Stimulated activated CD8-positive, alpha-beta memory T cell treated with anti-CD3 and anti-CD28 coated beads, Interleukin-4, amount 100 ng/mL, for 24 hours (primary cell): ENCODE data around the gene SVIL.
"Not testable (repeated sequence)": the region's sequence is repeated elsewhere in the genome, so short reads cannot be mapped to it uniquely, and the experiment has no call there.

Experiments used
- DNase-seq: peaks from one replicate; pipeline ENCODE4 v3.0.0-alpha.2; 2020; ENCODE audit warnings: low read depth

Gene SVIL

DNA sequence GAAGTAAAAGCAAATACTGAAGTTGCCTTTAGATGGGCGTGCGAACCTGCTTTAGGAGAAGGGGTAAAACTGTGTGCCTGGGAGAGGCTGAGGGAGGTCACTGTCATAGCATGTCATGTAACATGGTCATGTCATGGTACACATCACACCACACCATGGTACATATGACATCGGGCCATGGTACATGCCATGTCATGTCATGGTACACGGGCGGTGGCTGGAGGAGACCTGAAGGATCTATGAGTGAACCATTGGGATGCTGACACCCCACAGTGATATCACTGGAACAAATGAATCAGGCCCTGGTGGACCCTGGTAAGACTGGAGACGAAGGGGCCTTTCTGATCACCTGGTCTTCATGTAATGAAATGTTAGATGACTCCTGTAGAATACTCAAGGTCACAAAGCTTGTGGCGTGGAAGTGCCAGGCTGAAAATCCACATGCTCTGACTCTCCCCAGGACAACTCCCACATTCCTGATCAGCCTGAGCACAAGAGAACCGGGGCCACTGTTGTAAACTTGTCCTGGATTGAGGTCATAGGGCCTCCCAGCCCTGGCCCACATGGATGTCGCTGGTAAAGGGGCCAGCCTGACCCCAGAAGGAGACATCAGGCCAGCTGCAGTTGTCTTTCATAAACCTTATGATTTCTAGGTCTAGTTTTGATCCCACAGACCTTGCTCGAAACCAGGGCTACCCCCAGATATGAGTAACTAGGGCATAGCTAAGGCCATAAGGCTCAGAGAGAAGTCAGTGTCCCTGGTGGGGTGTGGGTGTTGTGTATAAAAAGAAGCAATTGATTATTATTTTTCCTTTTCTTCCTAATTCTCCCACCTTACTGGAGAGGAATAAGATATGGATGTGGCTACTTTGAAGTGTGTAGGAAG, 60.3 kb downstream of the SVIL start:
- DNase-seq: not testable (repeated sequence)

DNA sequence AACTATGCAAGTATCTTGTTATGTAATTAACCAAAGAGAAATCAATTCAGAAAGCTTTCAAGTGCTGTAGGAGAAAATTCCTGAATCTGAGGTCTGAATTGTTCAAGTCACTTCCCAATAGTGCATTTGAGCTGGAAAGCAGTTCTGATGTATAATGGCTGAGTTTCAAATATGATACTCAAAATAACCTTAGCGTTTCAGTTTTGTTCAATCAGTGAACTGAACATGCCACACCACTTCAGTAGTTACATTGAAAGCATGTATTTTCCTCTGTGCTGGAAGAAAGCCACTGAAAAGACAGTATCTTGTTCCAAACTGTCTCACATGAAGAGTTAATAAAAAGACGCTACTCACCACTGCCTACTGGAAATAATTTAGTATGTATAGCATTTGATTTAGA, 64.5 kb downstream of the SVIL start:
- DNase-seq: not testable (repeated sequence)

DNA sequence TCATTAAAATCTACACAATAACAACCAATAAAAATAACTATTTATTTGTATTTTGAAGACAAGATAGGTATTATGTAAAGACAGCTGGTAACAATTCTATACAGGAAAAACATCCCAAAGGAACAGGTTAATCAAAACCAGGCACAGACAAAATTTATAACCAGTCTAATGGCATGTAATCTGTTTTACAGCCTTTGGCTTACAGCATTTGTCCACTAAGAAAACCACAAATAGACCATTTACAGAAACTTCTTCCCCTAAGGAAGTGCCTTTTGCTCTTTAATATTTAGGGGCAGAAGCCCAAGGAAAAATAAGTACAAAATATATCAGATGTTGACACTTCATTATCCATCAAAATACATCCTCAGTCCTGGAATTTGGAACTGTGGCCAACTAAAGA, 65.0 kb downstream of the SVIL start:
- DNase-seq: no peak

DNA sequence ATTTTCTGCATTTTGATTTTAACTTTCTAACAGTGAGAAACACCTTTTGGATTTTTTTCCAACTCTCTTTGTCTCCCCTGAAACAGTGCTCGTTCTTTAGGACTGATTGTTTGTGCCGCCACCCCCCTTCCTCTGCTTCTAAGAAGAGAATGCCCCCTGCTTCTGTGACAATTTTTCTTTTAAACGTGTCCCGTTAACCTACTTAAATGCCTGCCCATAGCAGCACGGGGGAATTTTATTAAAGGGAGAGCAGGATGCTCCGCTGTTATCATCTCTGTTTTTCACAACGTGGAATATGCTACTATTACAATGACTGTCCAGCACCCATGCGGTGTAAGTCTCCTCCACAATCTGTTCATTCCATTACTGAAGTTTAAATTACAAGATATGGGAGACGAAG, 67.8 kb downstream of the SVIL start:
- no peak for DNase-seq

DNA sequence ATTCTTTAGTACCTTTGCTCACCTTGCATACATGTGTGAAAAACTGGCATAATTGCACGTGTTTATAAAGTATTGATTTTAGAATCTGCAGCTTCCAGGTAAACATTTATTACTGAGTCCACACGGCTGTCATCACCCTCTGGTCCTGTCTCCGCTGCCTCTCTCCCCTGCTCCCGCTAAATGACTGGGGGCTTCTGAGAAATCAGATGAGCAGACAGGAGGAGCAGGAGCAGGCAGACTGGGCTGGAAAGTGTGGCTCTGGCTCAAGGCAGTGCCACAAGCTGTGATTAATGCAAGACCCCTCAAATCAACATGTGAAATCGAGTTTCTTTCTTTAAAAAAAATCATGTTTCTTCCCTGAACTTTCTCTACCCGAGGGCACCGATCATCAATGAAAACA, 68.6 kb downstream of the SVIL start:
- DNase-seq: not testable (repeated sequence)

DNA sequence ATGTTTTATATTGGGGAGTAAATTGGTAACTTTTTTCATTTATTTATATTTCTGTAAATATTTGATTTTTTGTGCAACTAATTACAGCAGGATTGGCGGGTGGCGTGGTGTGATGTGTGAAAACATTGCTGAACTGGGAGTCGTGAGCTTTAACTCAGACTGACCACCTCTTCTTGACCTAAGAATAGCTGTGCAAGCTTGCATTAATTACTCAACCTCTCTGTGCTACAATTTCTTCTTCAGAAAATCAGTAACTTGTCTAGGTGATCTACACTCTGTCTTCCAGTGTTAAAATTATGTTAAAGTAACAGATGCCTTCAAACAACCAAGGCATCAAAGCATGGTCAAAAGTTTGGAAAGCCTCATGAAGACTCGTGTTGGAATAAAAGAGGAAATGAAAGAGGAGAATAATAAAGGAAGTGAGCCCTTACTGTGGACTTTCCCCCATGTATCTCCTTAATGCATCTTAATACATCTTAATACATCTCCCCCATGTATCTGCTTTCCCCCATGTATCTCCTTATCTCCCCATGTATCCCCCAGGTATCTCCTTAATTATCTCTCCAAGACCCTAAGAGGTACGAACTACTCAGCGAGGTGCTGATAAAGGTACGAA, 71.2 kb downstream of the SVIL start:
- DNase-seq: no peak

DNA sequence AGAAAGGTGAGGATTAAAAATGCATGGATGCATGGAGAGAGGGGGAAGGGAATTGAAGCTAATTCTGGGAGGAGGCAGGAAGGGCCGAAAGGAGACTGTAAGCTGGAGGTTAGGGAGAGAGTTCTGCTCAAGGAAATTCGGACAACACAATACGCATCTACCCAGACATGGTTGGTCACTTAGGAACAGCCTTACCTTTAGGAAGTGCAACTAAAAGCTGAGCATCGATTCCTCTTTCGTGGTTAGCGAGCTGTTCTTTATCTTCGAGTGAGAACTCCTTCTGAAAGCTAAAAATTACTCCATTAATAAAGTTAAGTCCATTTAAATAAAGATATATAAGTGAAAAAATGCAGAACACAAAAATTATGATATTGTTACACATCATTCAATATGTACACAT, 71.8 kb downstream of the SVIL start:
- DNase-seq: not testable (repeated sequence)

DNA sequence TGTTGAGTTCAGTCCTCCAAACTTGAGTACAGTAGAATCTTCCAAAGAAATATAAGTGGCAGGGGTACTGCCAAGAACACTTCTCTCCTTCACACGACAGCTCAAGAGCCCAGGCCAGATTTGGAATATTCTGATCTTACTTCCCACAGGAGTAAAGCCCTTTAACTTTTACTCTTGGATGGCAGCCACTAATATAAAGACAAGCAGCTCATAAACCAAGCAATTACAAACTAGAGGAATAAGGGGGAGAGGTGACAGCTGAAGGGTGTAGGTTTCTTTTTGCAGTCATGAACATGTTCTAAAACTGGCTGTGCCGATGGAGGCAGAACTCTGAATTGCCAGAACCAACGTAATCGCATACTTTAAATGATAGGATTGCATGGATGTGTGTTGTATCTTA, 74.8 kb downstream of the SVIL start:
- DNase-seq: no peak

DNA sequence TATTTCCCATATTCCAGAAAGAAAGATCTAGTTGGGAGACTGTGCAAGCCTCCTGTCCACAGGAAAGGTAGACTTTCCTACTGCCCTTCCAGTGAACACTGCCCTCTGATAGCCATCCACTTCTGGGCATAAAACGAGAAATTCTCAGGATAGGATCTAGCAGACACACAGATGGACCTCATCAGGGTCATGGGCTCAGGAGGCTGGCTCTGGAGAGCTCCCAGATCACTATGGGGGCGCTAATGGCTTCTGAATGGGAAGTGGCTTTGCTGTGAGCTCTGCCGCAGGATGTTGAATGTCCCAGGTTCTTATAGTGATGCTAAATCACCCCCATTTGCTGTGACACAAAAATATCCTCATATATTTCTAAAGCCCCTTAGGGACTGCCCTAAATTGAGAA, 77.1 kb downstream of the SVIL start:
- no peak for DNase-seq

DNA sequence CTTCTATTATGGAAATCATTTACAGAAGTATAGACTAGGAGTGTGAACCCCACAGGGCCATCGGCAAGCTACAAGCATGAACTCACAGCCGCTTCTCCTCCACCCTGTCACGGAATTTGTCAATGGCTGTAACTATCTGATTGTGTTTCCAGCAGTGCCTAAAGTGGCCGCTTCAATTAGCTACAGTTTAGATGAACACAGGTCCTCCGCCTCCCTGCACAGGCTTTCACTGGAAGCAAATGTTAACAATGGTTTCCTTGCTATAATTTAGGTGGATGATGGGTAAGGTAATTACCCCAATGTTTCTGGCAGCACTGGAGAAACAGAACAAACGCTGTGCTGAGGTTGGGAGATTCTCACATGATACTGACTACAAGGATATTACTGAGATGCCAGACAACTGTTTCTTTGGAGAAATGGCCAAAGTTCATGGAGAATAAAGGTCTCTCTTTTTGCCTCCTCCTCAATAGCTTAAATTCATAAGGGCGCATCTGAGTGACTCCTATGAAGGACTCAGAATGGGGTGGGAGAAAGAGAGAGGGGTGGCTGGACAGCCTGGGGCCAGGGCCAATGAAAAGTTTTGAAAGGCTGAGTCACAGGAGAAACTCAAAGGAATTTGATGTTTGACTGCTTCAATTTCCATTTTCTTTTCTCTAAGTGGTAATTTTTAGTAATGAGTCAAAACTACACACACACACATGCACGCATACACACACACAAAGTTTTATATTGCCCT, 78.9 kb downstream of the SVIL start:
- no peak for DNase-seq

DNA sequence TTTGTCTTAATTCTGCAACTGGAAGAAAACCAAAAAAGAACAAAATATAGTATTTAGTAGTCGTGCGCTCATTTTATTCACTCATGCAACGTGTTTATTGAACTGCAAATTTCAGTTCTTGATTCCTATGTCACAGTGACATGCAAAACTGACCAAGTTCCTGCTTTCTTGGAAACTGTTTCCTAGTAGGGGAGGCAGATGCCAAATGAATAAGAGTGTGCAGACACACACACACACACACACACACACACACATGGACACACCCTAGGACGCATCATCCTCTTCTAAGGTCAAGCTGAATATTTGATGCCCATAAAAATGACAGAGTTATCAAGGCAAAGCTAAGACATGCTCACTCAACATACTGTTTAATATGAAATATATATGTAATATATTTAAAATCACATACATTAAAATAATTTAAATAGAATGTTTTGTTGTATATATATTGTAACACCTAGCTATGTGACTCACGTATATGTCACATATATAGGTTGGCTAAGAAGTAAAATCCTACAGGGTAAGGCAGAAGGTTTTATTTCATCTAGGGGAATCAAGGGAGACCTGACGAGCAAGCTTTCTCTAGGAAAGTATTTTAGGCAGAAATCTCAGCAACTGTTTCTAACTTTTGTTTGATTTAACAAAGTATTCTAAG, 79.6 kb downstream of the SVIL start:
- no peak for DNase-seq

DNA sequence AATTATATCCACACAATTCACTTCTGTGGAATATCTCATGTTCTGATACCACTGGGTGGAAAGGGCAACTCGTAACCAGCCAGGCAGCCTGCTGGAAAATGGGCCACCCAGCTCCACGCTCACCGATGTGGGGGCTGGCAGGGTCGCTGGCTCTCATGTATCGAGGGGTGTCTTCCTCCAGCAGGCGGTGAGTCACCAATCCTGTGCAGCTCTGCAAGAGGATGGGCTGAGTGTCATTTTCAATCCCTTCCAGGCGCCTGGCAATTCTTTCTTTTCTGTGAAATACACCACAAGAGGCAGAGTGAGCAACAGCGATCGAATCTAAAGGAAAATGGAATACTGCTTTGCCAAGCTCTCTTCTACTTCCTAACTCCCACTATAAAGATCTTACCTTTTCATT, 80.1 kb downstream of the SVIL start:
- DNase-seq: no peak

DNA sequence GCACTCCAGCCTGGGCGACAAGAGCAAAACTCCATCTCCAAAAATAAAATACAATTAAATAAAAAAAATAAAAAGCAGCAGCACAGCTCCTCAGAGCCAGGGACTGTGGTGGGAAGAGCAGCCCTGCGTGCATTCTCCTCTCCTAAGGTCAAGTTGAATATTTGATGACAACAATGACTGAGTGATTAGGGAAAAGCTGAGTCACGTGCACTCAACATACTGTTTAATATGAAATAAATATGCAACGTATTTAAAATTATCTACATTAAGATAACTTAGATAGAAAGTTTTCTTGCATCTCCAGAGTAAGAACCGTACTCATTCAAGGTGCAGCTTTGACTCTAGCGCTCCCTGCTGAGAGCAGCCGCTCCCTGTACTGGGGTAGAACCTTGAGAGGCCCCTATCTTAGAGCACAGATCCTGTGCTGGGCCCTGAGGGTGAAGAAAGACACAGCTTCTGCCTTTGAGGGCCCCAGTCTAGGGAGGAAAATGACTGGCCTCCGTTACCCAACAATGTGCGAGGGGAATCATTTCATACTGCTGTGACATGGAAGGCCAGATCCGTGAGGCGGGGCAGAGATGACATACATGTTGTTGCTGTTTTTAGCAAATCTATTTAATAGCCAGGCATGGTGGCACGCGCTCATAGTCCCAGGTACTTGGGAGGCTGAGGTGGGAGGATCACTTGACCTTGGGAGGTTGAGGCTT, 81.1 kb downstream of the SVIL start:
- DNase-seq: no peak

DNA sequence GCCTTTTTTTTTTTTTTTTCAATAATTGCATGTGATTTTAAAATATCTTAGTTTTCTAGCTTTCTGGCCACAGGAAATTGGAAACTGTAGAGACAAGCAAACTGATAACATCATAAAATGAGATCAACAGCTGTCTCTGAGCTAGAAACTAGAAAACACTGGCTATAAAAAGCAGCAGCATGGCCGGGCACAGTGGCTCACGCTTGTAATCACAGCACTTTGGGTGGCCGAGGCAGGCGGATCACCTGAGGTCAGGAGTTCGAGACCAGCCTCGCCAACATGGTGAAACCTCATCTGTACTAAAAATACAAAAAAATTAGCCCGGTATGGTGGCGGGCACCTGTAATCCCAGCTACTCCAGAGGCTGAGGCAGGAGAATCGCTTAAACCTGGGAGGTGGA, 81.7 kb downstream of the SVIL start:
- not testable (repeated sequence) for DNase-seq

DNA sequence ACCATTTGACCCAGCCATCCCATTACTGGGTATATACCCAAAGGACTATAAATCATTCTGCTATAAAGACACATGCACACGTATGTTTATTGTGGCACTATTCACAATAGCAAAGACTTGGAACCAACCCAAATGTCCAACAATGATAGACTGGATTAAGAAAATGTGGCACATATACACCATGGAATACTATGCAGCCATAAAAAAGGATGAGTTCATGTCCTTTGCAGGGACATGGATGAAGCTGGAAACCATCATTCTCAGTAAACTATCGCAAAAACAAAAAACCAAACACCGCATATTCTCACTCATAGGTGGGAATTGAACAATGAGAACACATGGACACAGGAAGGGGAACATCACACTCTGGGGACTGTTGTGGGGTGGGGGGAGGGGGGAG, 85.3 kb downstream of the SVIL start:
- DNase-seq: not testable (repeated sequence)

DNA sequence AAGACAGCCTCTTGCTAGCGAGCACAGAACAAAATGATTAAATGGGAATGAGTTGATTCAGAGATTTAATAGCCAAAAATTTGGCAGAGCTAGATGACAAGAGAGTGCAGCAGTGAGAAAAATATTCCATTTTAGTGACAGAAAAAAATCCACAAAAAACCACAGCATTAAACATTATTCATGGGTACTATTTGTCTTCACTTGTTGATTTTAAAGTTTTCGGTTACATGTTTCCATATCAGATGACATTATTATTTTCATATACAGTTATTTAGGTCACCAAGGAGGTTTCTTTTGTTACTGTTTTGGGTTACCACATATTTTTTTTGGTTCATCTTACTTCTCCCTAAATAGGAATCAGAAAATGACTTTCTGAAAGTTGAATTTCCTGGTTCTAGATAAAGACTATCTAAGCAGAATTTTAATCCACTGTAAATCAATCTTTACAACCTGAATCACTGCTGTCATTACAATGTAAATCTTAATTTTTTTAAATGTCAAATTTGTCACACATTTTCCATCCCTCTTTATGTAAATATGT, 87.9 kb downstream of the SVIL start:
- no peak for DNase-seq

DNA sequence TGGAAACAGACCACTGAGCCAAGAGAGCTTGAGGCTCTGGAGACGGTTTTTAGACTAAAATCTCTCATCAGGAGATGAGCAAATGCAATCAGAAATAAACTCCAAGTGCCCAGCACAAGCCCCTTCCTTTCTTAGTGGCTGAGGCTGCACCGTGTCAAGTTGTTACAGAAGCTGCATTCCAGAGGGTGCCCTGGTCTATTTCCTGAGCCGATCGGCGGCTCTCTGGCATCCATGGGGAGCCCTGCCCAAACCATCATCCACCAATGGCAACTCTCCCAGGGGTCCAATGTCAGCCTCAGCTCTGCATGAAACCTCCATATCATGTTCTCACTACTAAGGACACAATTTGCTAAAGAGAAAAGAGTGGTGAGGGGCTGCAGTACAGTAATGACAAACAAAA, 89.6 kb downstream of the SVIL start:
- no peak for DNase-seq

DNA sequence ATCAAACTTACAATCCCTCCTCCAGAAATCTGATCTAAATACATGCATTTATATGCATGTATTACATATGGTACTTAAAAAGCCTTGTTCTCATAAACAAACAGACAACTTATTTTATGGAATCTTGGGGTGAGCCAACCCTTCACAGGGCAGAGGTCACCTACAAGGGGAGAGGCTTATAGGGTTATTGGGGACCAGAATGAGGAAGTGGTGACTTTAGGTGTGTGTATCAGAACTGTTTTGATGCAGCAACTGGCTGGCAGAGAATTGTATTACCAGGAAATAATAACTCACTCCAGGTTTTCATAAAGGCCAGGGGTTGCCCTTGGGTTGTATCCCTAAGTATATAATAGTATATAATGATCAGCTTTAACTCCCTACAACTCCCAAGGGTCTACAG, 91.1 kb downstream of the SVIL start:
- DNase-seq: no peak

DNA sequence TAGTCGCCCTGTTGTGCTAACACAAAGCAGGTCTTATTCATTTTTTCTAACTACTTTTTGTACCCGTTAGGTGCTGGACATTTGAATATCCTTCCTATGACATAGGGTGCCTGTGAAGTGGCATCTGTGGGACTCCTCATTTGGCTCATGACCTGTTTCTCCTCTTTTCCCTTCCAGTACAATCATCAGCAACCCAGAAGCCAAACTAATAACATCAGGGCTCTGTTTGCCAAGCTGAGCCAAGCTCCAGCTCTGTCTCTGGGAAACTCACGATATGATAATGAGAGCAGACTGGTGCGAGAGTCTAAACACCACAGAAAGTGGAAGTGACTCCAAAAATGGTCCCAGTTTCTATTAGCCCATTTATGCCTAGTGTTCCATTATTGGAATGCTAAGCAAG, 92.0 kb downstream of the SVIL start:
- no peak for DNase-seq

DNA sequence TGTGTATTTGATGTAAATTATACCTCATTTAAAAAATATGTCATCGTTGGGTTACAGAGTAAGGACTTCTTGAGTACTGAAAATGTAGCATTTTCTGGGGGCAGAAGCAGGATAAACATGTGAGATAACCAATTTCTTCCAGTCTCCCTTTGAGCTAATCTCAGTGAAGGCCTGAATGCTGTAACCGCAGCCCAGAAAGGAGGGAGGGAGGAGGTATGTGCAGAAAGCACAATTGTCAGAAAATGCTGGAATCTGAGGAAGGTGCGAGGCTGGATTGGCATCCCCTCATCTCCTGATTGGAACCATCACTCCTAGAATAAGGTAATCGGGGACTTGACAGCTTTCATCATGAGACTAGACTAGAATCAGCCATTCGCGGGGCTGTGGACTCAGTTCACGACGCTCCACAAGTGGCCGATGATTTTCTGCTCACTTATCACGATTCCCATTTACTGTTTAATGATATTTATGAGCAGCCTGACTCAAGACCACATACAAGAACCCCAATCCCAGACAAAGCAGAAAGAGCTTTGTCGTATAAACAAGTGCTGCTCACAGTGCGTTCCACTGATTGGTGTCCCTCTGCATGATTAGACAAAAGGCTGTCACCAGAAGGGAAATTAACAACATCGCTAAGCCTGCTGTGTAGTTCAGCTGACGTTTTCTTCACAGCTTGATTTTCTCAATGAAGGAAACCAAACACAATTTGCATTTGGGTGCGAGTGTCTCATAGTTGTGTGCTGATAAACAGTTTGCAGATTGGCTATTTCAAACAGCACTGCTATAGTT, 93.2 kb downstream of the SVIL start:
- no peak for DNase-seq

DNA sequence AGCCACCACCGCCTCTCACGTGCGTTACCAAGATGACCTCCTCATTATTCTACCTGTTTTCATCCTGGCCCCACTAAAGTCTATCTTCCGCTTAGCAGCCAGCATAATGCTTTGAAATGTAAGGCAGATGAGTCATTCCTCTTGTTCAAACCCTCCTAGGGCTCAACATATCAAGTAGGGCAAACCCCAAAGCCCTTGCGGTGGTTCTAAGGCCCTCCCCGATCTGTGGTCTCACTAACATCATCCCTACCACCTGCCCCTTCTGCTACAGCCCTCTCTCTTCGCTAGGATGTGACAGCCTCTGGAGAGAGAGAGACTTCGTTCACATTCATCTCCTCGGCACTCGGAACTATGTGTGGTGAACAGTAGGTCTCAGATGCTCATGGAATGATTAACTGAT, 94.8 kb downstream of the SVIL start:
- DNase-seq: no peak
